GM18526 (cell line): ENCODE measurements around the gene ZNG1C.
"Not testable (repeated sequence)": the region's sequence is repeated elsewhere in the genome, so short reads cannot be mapped to it uniquely, and the experiment has no call there.

ENCODE experiments used
- POLR2A ChIP-seq: IDR thresholded peaks from 3 replicates; pipeline ENCODE4 v1.6.1; 2011; ENCODE audit not compliant: insufficient read length; ENCODE audit errors: extremely low read depth

ZNG1C gene

DNA sequence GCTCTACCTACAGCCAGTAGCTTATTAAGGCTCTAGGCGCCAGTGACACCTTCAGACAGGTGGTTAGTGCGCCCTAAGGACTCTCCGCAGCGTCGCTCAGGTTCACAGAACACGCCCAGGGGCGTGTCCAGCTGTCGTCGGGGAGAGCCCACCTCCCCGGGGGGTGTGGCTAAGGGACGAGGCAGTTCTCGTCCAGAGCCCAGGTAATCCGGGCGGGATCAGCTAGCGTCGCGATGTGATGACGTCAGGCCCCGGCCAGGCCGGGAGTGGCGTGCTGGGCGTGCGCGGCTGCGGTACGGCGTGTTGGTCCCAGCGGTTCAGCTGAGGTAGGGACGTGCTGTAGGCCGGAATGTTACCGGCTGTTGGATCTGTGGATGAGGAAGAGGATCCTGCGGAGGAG is at the start of gene ZNG1C:
Gene ZNG1C (plus strand): TSS at position 301 of the 400 bp plus-strand sequence. CDS start 49 bp downstream, at position 350.
- TF ChIP-seq POLR2A: not testable (repeated sequence)

GRCh38 chr9:68302567-68302966 is 60.8 kb downstream of the ZNG1C start, which contains the start of gene FOXD4L3:
TSS of gene FOXD4L3 (plus strand) at chr9:68302867. CDS start at chr9:68302952, 85 bp downstream.
- TF ChIP-seq POLR2A: not testable (repeated sequence)
